Measurements from ENCODE around the gene TFF3. TPM values are rescaled to one million over a fixed set of nuclear protein-coding genes. Genes with fewer than 3 reads are reported as not detected.
"Not testable (repeated sequence)": the region's sequence is repeated elsewhere in the genome, so short reads cannot be mapped to it uniquely, and the experiment has no call there.

TFF3 gene
- total RNA-seq, 1 donor = not detected

GRCh38 chr21:42296501-42296900 is 18.7 kb downstream of the TFF3 start:
- DNase-seq (ENCODE audit: low read depth) = no peak
- H3K4me3 ChIP-seq (ENCODE audit: low read depth, low read length) = no peak overlapping the region
- TF ChIP-seq CTCF (IDR thresholded peaks at IDR 0.05; ENCODE audit: insufficient read depth, low read length) = no peak

DNA sequence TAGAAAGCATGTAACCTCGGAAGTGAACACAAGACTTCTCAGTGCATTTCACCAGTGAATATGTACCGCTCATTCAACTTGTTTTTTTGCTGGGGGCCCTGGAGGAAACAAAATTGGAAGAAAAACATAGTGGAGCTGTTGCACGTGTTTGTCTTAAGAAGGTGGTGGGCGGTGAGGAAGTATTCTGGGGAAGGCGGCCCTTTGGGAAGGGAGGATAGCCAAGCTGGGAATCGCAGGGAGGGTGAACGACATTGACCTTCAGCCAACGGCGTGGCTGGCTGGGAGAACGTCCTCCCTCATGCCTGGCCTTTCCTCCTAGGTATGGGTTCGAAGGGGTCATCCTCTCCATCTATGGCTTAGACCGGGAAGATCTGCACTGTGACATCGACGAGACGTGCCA is 19.4 kb downstream of the TFF3 start:
- H3K4me3 ChIP-seq (ENCODE audit: low read depth, low read length) = no peak overlapping the region
- TF ChIP-seq CTCF (IDR thresholded peaks at IDR 0.05; ENCODE audit: insufficient read depth, low read length) = no peak
- no peak for DNase-seq (ENCODE audit: low read depth)

- DNase-seq (ENCODE audit: low read depth) = no peak
- TF ChIP-seq CTCF (IDR thresholded peaks at IDR 0.05; ENCODE audit: insufficient read depth, low read length) = no peak
- H3K4me3 ChIP-seq (ENCODE audit: low read depth, low read length) = no peak overlapping the region
Observed at GRCh38 chr21:42294273-42294880, 20.8 kb downstream of the TFF3 start.

DNA sequence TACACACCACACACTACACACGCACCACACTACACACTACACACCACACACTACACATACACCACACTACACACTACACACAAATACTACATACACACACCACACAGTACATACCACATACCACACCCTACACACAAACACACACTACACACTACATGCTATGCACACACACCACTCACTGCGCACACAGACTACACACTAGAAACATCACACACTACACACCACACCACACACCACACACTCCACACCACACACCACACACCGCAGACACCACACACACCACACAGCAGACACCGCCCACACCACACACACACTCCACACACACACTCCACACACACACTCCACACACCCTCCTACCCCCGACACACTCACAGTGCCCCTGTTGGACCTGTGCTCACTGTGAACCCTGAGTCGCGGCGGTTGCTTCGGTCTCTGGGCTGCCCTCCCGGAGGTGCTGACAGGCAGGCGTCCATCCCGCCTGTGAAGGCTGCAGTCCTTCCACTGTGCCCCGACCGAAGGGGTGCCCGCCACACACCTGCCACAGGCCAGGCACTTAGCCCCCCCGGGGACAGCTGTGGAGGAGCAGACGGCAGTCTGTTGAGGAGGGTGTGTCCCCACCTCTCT is 21.4 kb downstream of the TFF3 start:
- no peak overlapping the region for H3K4me3 ChIP-seq (ENCODE audit: low read depth, low read length)
- no peak for TF ChIP-seq CTCF (IDR thresholded peaks at IDR 0.05; ENCODE audit: insufficient read depth, low read length)
- no peak for DNase-seq (ENCODE audit: low read depth)

DNA sequence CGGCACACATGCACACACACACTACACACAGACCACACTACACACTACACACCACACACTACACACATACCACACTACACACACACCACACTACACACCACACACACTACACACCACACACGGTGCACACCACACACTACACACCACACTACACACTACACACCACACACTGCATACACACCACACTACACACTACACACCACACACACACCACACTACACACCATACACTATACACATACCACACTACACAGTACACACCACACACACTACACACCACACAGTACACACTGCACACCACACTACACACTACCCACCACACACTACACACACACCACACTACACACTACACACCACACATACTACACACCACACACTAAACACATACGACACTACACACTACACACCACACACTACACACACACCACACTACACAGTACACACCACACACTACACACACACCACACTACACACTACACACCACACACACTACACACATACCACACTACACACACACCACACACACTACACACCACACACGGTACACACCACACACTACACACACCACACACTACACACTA is 22.6 kb downstream of the TFF3 start:
- not testable (repeated sequence) for DNase-seq (ENCODE audit: low read depth); H3K4me3 ChIP-seq (ENCODE audit: low read depth, low read length)

- no peak for DNase-seq (ENCODE audit: low read depth)
- no peak overlapping the region for H3K4me3 ChIP-seq (ENCODE audit: low read depth, low read length)
- no peak for TF ChIP-seq CTCF (IDR thresholded peaks at IDR 0.05; ENCODE audit: insufficient read depth, low read length)
Observed at GRCh38 chr21:42291751-42292562, 23.3 kb downstream of the TFF3 start.
